Keratinocyte (primary cell): ENCODE results near the gene FNDC7. TPM values are rescaled to one million over a fixed set of nuclear protein-coding genes. Genes with fewer than 3 reads are reported as not detected.

Source experiments
- DNase-seq: peaks from one replicate; pipeline ENCODE4 v3.0.0-alpha.2; 2011; ENCODE audit warnings: low read depth, missing footprints, low spot score
- FAIRE-seq: peaks from 2 replicates; lab custom pipeline; 2011; peaks lifted over from hg19 to GRCh38; lab: Jason Lieb, UNC
- H2AFZ ChIP-seq: 2 replicates; pipeline ENCODE4 v1.6.0; 2012; ENCODE audit warnings: low read length, control low read depth, inconsistent platforms; ENCODE audit not compliant: control insufficient read depth
- H3K27ac ChIP-seq: 2 replicates; pipeline ENCODE4 v1.5.1; 2011; ENCODE audit warnings: low read length; ENCODE audit not compliant: control insufficient read depth, insufficient read depth
- H3K27me3 ChIP-seq: 3 replicates; pipeline ENCODE4 v1.6.0; 2011; ENCODE audit warnings: low read length; ENCODE audit not compliant: control insufficient read depth, insufficient read depth; ENCODE audit errors: extremely low read depth
- H3K36me3 ChIP-seq, 2 experiments: 2 replicates in 1 of 2; 3 replicates in 1 of 2; pipeline ENCODE4 v1.5.1; 2011; ENCODE audit warnings: low read length in 2 of 2, mild to moderate bottlenecking in 1 of 2; ENCODE audit not compliant: control insufficient read depth in 2 of 2, insufficient read depth in 2 of 2; ENCODE audit errors: extremely low read depth in 1 of 2
- H3K4me1 ChIP-seq: 3 replicates; pipeline ENCODE4 v1.5.1; 2011; ENCODE audit warnings: low read length; ENCODE audit not compliant: control insufficient read depth, insufficient read depth; ENCODE audit errors: extremely low read depth
- H3K4me2 ChIP-seq: 3 replicates; pipeline ENCODE4 v1.6.0; 2011; ENCODE audit warnings: low read depth, low read length; ENCODE audit not compliant: control insufficient read depth, insufficient read depth; ENCODE audit errors: extremely low read depth
- H3K4me3 ChIP-seq, 3 experiments: fragments of 200-600 bp in 1 of 3; sonication (generic) in 1 of 3; 2 replicates in 2 of 3; 3 replicates in 1 of 3; pipeline ENCODE4 v1.5.1; 2011 to 2016; ENCODE audit warnings: low read length in 3 of 3, mild to moderate bottlenecking in 3 of 3, control low read depth in 2 of 3, inconsistent platforms in 1 of 3, low read depth in 1 of 3, mixed read lengths in 1 of 3, mixed run types in 1 of 3, moderate library complexity in 1 of 3; ENCODE audit not compliant: control insufficient read depth in 2 of 3, insufficient read depth in 2 of 3; ENCODE audit errors: extremely low read depth in 1 of 3
- H3K79me2 ChIP-seq: 2 replicates; pipeline ENCODE4 v1.6.0; 2012; ENCODE audit warnings: low read length; ENCODE audit not compliant: control insufficient read depth, insufficient read depth
- H3K9ac ChIP-seq: 3 replicates; pipeline ENCODE4 v1.6.0; 2011; ENCODE audit warnings: low read length; ENCODE audit not compliant: control insufficient read depth, insufficient read depth; ENCODE audit errors: extremely low read depth
- H3K9me1 ChIP-seq: 3 replicates; pipeline ENCODE4 v1.6.0; 2011; ENCODE audit warnings: low read length; ENCODE audit not compliant: control insufficient read depth, insufficient read depth; ENCODE audit errors: extremely low read depth
- H3K9me3 ChIP-seq: 2 replicates; pipeline ENCODE4 v1.5.1; 2012; ENCODE audit warnings: low read depth, low read length; ENCODE audit not compliant: control insufficient read depth
- H4K20me1 ChIP-seq: 3 replicates; pipeline ENCODE4 v1.6.0; 2011; ENCODE audit warnings: low read length; ENCODE audit not compliant: control insufficient read depth, insufficient read depth; ENCODE audit errors: extremely low read depth
- CTCF ChIP-seq, 3 experiments: IDR thresholded peaks in 1 of 3; conservative IDR thresholded peaks in 1 of 3; optimal IDR thresholded peaks in 1 of 3; 2 replicates in 2 of 3; 3 replicates in 1 of 3; pipeline versions ENCODE3 to v1.5.1; 2011; ENCODE audit warnings: low read length in 3 of 3, mild to moderate bottlenecking in 3 of 3, moderate library complexity in 2 of 3, control low read depth in 1 of 3, inconsistent platforms in 1 of 3; ENCODE audit not compliant: insufficient read depth in 2 of 3; ENCODE audit errors: extremely low read depth in 1 of 3
- EZH2 ChIP-seq: IDR thresholded peaks from one replicate; pipeline ENCODE4 v1.6.1; 2012; ENCODE audit warnings: inconsistent platforms, mild to moderate bottlenecking, low read length, moderate library complexity
- dilution Hi-C: fragments of 300-500 bp; cut with MboI; formaldehyde crosslinking; loops from one replicate; pipeline ENCODE4 v1.7.0; 2020; ENCODE audit warnings: low sequenced_read_pairs; ENCODE audit not compliant: extremely low pct_ligation_motif_present
- polyA plus RNA-seq, 5 experiments: library from polyadenylated mRNA; depleted of rRNA in 3 of 5; stranded (reverse) in 3 of 5; stranded (forward) in 1 of 5; unstranded in 1 of 5; fragments of >200 nt; gene quantifications; 1 replicate in 1 of 5; 2 replicates in 3 of 5; 3 replicates in 1 of 5; pipeline versions ENCODE4 v1.2.1 to v1.2.3, GENCODE V29; 2011 to 2012; ENCODE audit warnings: missing spikeins in 2 of 5, low read depth in 1 of 5, low replicate concordance in 1 of 5

FNDC7 gene
- polyA plus RNA-seq, 1 donor (not counting 4 experiments of a cell fraction or from before 2014, with no cell fraction given), result 0.05 TPM

GRCh38 chr1:108716437-108717230, 3.9 kb downstream of the FNDC7 start:
- H3K4me2 ChIP-seq, result no peak overlapping the region
- no peak for FAIRE-seq
- H3K27me3 ChIP-seq, result no peaks in the 10 kb centered on the region
- dilution Hi-C loops, result no loop called here
- no peaks in the 10 kb centered on the region for H3K9me1 ChIP-seq
- no peaks in the 10 kb centered on the region for H3K9me3 ChIP-seq
- no peak for DNase-seq
- TF ChIP-seq EZH2 (no peak), CTCF (optimal IDR thresholded peaks at IDR 0.05 in 1 of 3, IDR thresholded peaks at IDR 0.05 in 1 of 3, conservative IDR thresholded peaks at IDR 0.05 in 1 of 3; ENCODE audit: extremely low read depth in 1 of 3, insufficient read depth in 2 of 3, low read length in 3 of 3) (no peak)
- H3K36me3 ChIP-seq, result no peaks in the 10 kb centered on the region
- H3K9ac ChIP-seq, result no peak overlapping the region
- H4K20me1 ChIP-seq, result no peaks in the 10 kb centered on the region
- H3K27ac ChIP-seq, result no peak overlapping the region
- no peaks in the 10 kb centered on the region for H3K79me2 ChIP-seq
- H3K4me3 ChIP-seq, result no peak overlapping the region
- no peak overlapping the region for H2AFZ ChIP-seq
- H3K4me1 ChIP-seq, result peaks cover 14% of the 10 kb centered on the region

DNA sequence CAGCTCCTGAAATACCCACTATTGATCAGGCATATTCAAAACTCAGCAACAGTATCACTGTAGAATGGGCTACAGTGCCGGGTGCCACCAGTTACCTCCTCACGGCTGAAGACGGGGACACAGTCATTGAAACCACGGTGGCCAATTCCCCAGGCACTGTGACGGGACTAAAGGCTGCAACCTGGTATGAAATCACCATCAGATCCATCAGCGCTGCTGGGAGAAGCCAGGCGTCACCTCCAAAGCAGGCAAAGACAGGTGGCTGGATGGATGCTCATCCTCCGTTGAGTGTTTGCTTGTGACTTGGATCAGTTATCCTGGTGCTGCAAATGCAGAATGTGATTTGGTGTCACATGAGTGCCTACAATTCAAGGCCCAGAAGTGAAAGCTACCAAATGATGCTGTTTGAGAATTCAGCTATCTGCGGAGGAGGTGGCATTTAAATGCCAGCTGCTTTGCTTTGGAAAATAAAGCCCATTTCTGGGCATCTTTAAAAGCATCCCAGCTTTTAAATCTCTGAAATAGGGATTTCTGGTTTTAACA, 5.1 kb downstream of the FNDC7 start:
- no peak overlapping the region for H3K4me3 ChIP-seq
- TF ChIP-seq CTCF (optimal IDR thresholded peaks at IDR 0.05 in 1 of 3, IDR thresholded peaks at IDR 0.05 in 1 of 3, conservative IDR thresholded peaks at IDR 0.05 in 1 of 3; ENCODE audit: extremely low read depth in 1 of 3, insufficient read depth in 2 of 3, low read length in 3 of 3), result no peak
- TF ChIP-seq EZH2, result no peak
- H3K79me2 ChIP-seq, result no peaks in the 10 kb centered on the region
- H3K9me1 ChIP-seq, result no peaks in the 10 kb centered on the region
- dilution Hi-C loops, result no loop called here
- H3K36me3 ChIP-seq, result no peaks in the 10 kb centered on the region
- peaks cover 14% of the 10 kb centered on the region for H3K4me1 ChIP-seq
- H3K27me3 ChIP-seq, result no peaks in the 10 kb centered on the region
- H3K4me2 ChIP-seq, result no peak overlapping the region
- H3K9ac ChIP-seq, result no peak overlapping the region
- DNase-seq (no peak), FAIRE-seq (no peak)
- H3K27ac ChIP-seq, result no peak overlapping the region
- H2AFZ ChIP-seq, result no peak overlapping the region
- H4K20me1 ChIP-seq, result no peaks in the 10 kb centered on the region
- no peaks in the 10 kb centered on the region for H3K9me3 ChIP-seq
